GM23338 (cell line): Measurements from ENCODE around the gene CNOT6. TPM values are rescaled to one million over a fixed set of nuclear protein-coding genes. Genes with fewer than 3 reads are reported as not detected.

Source experiments
- ATAC-seq: fragments of 200-7000 bp; cut with Tn5 transposase; 3 replicates; pipeline ENCODE4 v1.9.1; 2020
- DNase-seq: peaks from one replicate; pipeline ENCODE4 v3.0.0-alpha.2; 2015; ENCODE audit warnings: low spot score
- H2AFZ ChIP-seq: fragments of 200-600 bp; sonication (generic); 2 replicates; pipeline ENCODE4 v1.8.0; 2016; ENCODE audit warnings: antibody characterized with exemption, mild to moderate bottlenecking, moderate library complexity
- H3F3A ChIP-seq: fragments of 200-600 bp; sonication (generic); replicated peaks from 2 replicates; pipeline ENCODE4 v1.8.0; 2017; ENCODE audit warnings: antibody characterized with exemption, mixed run types, low read depth
- H3K27ac ChIP-seq: fragments of 200-600 bp; sonication (generic); 2 replicates; pipeline ENCODE4 v1.6.1; 2016; ENCODE audit warnings: low read depth
- H3K27me3 ChIP-seq: fragments of 200-600 bp; sonication (generic); 2 replicates; pipeline ENCODE4 v1.8.0; 2016; ENCODE audit warnings: mild to moderate bottlenecking, mixed run types, moderate library complexity; ENCODE audit not compliant: insufficient read depth
- H3K36me3 ChIP-seq: fragments of 200-600 bp; sonication (generic); 2 replicates; pipeline ENCODE4 v1.8.0; 2016; ENCODE audit warnings: mild to moderate bottlenecking; ENCODE audit not compliant: insufficient read depth
- H3K4me1 ChIP-seq: fragments of 200-600 bp; sonication (generic); 2 replicates; pipeline ENCODE4 v1.8.0; 2016; ENCODE audit warnings: mild to moderate bottlenecking, moderate library complexity; ENCODE audit not compliant: insufficient read depth
- H3K4me2 ChIP-seq: fragments of 200-600 bp; sonication (generic); 2 replicates; pipeline ENCODE4 v1.7.1; 2017; ENCODE audit warnings: mixed run types
- H3K4me3 ChIP-seq: fragments of 200-600 bp; sonication (generic); 2 replicates; pipeline ENCODE4 v1.6.1; 2016; ENCODE audit warnings: mixed run types
- H3K79me2 ChIP-seq: fragments of 200-600 bp; sonication (generic); replicated peaks from 2 replicates; pipeline ENCODE4 v1.8.0; 2017; ENCODE audit warnings: mild to moderate bottlenecking; ENCODE audit not compliant: insufficient read depth
- H3K9me2 ChIP-seq: fragments of 200-600 bp; sonication (generic); 2 replicates; pipeline ENCODE4 v1.8.0; 2017; ENCODE audit not compliant: insufficient read depth
- H4K20me1 ChIP-seq: fragments of 200-600 bp; sonication (generic); replicated peaks from 2 replicates; pipeline ENCODE4 v1.8.0; 2017; ENCODE audit warnings: mild to moderate bottlenecking; ENCODE audit not compliant: insufficient read depth
- H3K27ac Mint-ChIP-seq: 2 replicates; pipeline ENCODE4 v1.8.0; 2020; ENCODE audit warnings: inconsistent platforms, mild to moderate bottlenecking, moderate library complexity, mixed read lengths
- H3K27me3 Mint-ChIP-seq: 3 replicates; pipeline ENCODE4 v1.8.0; 2022; ENCODE audit warnings: low read depth, mild to moderate bottlenecking, moderate library complexity, mixed read lengths, inconsistent platforms; ENCODE audit not compliant: insufficient read depth, poor library complexity
- H3K36me3 Mint-ChIP-seq: 3 replicates; pipeline ENCODE4 v1.8.0; 2021; ENCODE audit warnings: low read depth, mild to moderate bottlenecking, inconsistent platforms, moderate library complexity, mixed read lengths
- H3K4me1 Mint-ChIP-seq: 3 replicates; pipeline ENCODE4 v1.8.0; 2020; ENCODE audit warnings: mild to moderate bottlenecking, inconsistent platforms, mixed read lengths
- H3K4me3 Mint-ChIP-seq: 3 replicates; pipeline ENCODE4 v1.8.0; 2021; ENCODE audit warnings: moderate library complexity, mild to moderate bottlenecking, inconsistent platforms, mixed read lengths
- H3K9me3 Mint-ChIP-seq: 3 replicates; pipeline ENCODE4 v1.8.0; 2020; ENCODE audit warnings: moderate library complexity, mild to moderate bottlenecking, inconsistent platforms, mixed read lengths
- CREB1 ChIP-seq: fragments of 250-450 bp; sonication (Bioruptor Pico); IDR thresholded peaks from 2 replicates; pipeline ENCODE4 v1.5.0; 2020; ENCODE audit warnings: low read depth, mild to moderate bottlenecking, moderate library complexity
- EZH2phosphoT487 ChIP-seq: fragments of 200-600 bp; sonication (generic); IDR thresholded peaks from one replicate; pipeline ENCODE4 v1.8.1; 2018; ENCODE audit warnings: antibody characterized with exemption; ENCODE audit not compliant: unreplicated experiment
- JUNB ChIP-seq: IDR thresholded peaks from one replicate; pipeline ENCODE4 v1.6.1; 2016; ENCODE audit warnings: antibody characterized with exemption; ENCODE audit not compliant: unreplicated experiment
- POLR2AphosphoS5 ChIP-seq: IDR thresholded peaks from 2 replicates; pipeline ENCODE4 v1.6.1; 2016; ENCODE audit warnings: antibody characterized with exemption, low read depth
- STAT1 ChIP-seq: IDR thresholded peaks from one replicate; pipeline ENCODE4 v1.6.1; 2016; ENCODE audit warnings: antibody characterized with exemption; ENCODE audit not compliant: unreplicated experiment
- ZNF114 ChIP-seq: fragments of 250-450 bp; sonication (Bioruptor Pico); IDR thresholded peaks from 2 replicates; pipeline ENCODE4 v1.5.0; 2020; ENCODE audit warnings: mild to moderate bottlenecking, moderate library complexity
- ZNF331 ChIP-seq: fragments of 250-450 bp; sonication (Bioruptor Pico); IDR thresholded peaks from 2 replicates; pipeline ENCODE4 v1.5.0; 2020; ENCODE audit warnings: low read depth, mild to moderate bottlenecking, moderate library complexity
- ZNF462 ChIP-seq: fragments of 250-450 bp; sonication (Bioruptor Pico); IDR thresholded peaks from 2 replicates; pipeline ENCODE4 v1.5.0; 2020; ENCODE audit warnings: mild to moderate bottlenecking, moderate library complexity
- polyA plus RNA-seq: library from polyadenylated mRNA; unstranded; fragments of >200 nt; fragmentation: Nextera tagmentation; extraction: Ambion mirVana; gene quantifications from 2 replicates; pipeline ENCODE4 v1.2.1, GENCODE V29; 2016
- total RNA-seq: library from RNA; depleted of rRNA; stranded (reverse); fragments of >200 nt; shearing (Covaris generic); gene quantifications from 2 replicates; pipeline ENCODE4 v1.2.3, GENCODE V29; 2014
- TF ChIP-seq, protein P1 (sequence below): IDR thresholded peaks from 2 replicates; pipeline ENCODE4 v1.6.1; 2016; ENCODE audit warnings: antibody characterized with exemption
- TF ChIP-seq, protein P2 (sequence below), 2 experiments: fragments of 200-600 bp in 1 of 2; sonication (generic) in 1 of 2; conservative IDR thresholded peaks; 2 replicates each; pipeline versions ENCODE4 v1.5.1 to v1.6.1; 2016 to 2017; ENCODE audit warnings: antibody characterized with exemption in 2 of 2, low read depth in 2 of 2, mild to moderate bottlenecking in 2 of 2, moderate library complexity in 1 of 2

Gene CNOT6
- total and polyA plus RNA-seq, 2 experiments from 2014 or later = 14.6 to 38.7 TPM

DNA sequence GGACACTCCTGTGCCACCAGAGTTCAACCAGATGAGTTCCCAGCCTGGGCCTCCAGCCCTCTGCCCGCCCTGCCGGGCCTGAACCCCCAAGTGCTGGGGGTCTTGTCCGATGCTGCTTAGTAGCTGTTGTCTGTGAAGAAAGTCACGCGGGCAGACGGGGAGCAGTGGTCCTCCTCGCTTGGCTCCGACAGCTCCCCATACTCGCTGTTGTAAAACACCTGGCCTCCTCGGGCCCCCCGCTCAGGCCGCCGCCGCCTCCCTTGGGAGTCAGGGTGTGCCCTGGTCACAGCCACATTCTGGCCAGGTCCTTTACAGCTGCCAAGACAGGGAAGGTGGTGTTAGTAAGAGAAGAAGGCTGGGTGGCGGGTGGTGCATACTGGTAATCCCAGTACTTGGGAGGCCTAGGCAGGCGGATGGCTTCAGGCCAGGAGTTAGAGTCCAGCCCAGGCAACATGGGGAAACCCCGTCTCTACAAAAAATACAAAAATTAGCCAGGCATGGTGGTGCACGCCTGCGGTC lies 109.0 kb downstream of the CNOT6 start:
- Mint-ChIP-seq H3K4me3 (no peak overlapping the region), H3K4me1 (peaks cover 5% of the 10 kb centered on the region; the same call in 1 of the 3 replicates), H3K9me3 (no peaks in the 10 kb centered on the region), H3K36me3 (no peaks in the 10 kb centered on the region; the same call in 2 of the 3 replicates), H3K27ac (no peak overlapping the region), H3K27me3 (peaks cover 17% of the 10 kb centered on the region)
- Histone ChIP-seq H3K36me3 (no peaks in the 10 kb centered on the region), H3K27ac (no peak overlapping the region), H3K9me2 (no peaks in the 10 kb centered on the region), H3K27me3 (no peaks in the 10 kb centered on the region), H3K79me2 (no peaks in the 10 kb centered on the region), H2AFZ (no peak overlapping the region), H3K4me1 (no peaks in the 10 kb centered on the region), H3K4me3 (no peak overlapping the region), H3K4me2 (no peak overlapping the region), H4K20me1 (no peaks in the 10 kb centered on the region), H3F3A (no peaks in the 10 kb centered on the region)
- no peak for DNase-seq
- no peak for TF ChIP-seq POLR2AphosphoS5
- no peak for TF ChIP-seq ZNF114
- TF ChIP-seq STAT1 = no peak
- TF ChIP-seq ZNF462 = no peak
- no peak for TF ChIP-seq EZH2phosphoT487
- no peak for TF ChIP-seq ZNF331
- no peak for TF ChIP-seq JUNB
- no peak for TF ChIP-seq CREB1
- TF ChIP-seq, protein P1, sequence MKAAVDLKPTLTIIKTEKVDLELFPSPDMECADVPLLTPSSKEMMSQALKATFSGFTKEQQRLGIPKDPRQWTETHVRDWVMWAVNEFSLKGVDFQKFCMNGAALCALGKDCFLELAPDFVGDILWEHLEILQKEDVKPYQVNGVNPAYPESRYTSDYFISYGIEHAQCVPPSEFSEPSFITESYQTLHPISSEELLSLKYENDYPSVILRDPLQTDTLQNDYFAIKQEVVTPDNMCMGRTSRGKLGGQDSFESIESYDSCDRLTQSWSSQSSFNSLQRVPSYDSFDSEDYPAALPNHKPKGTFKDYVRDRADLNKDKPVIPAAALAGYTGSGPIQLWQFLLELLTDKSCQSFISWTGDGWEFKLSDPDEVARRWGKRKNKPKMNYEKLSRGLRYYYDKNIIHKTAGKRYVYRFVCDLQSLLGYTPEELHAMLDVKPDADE = no peak
- TF ChIP-seq, protein P2, sequence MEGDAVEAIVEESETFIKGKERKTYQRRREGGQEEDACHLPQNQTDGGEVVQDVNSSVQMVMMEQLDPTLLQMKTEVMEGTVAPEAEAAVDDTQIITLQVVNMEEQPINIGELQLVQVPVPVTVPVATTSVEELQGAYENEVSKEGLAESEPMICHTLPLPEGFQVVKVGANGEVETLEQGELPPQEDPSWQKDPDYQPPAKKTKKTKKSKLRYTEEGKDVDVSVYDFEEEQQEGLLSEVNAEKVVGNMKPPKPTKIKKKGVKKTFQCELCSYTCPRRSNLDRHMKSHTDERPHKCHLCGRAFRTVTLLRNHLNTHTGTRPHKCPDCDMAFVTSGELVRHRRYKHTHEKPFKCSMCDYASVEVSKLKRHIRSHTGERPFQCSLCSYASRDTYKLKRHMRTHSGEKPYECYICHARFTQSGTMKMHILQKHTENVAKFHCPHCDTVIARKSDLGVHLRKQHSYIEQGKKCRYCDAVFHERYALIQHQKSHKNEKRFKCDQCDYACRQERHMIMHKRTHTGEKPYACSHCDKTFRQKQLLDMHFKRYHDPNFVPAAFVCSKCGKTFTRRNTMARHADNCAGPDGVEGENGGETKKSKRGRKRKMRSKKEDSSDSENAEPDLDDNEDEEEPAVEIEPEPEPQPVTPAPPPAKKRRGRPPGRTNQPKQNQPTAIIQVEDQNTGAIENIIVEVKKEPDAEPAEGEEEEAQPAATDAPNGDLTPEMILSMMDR (conservative IDR thresholded peaks at IDR 0.05; ENCODE audit: low read depth in 2 of 2) = no peak
- ATAC-seq = no peak
